ACHN (cell line): ENCODE data around the gene KDM3A.

Experiments
- DNase-seq: peaks from one replicate; pipeline ENCODE4 v3.0.0-alpha.2; 2015
- in situ Hi-C: cut with HindIII; loops from 2 replicates; pipeline ENCODE4 v1.10.0; 2017; ENCODE audit warnings: low sequenced_read_pairs, low pct_ligation_motif_present, low pct_unique_long_range_greater_than_20kb

Gene KDM3A

GRCh38 chr2:86426271-86426670 is 14.9 kb upstream of the KDM3A start:
- no peak for DNase-seq
- in situ Hi-C loops = no loop called here

GRCh38 chr2:86429335-86429734 is 11.8 kb upstream of the KDM3A start:
- DNase-seq = no peak
- in situ Hi-C loops = no loop called here

GRCh38 chr2:86430368-86430767 is 10.8 kb upstream of the KDM3A start:
- in situ Hi-C loops = no loop called here
- no peak for DNase-seq

DNA sequence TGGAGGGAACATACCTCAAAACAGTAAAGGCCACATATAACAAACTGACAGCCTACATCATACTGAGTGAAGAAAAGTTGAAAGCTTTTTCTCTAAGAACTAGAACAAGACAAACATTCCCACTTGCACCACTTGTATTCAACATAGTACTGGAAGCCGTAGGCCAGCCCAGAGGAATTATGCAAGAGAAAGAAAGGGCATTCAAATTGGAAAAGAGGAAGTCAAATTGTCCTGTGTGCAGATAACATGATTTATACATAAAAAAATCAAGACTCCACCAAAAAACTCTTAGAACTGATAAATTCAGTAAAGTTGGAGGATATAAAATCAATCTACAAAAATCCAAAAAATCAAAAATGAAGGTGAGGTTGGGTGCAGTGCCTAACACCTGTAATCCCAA is 8.0 kb upstream of the KDM3A start:
- in situ Hi-C loops = no loop called here

GRCh38 chr2:86434290-86434689 is 6.9 kb upstream of the KDM3A start:
- no peak for DNase-seq
- in situ Hi-C loops = no loop called here

More for the DNA sequence above, 8.0 kb upstream of the KDM3A start:
- no peak for DNase-seq

- in situ Hi-C loops = no loop called here
- DNase-seq = no peak
Measured at GRCh38 chr2:86435531-86435930, 5.6 kb upstream of the KDM3A start.

- DNase-seq = no peak
- in situ Hi-C loops = no loop called here
Measured at GRCh38 chr2:86436328-86436727, 4.8 kb upstream of the KDM3A start.

DNA sequence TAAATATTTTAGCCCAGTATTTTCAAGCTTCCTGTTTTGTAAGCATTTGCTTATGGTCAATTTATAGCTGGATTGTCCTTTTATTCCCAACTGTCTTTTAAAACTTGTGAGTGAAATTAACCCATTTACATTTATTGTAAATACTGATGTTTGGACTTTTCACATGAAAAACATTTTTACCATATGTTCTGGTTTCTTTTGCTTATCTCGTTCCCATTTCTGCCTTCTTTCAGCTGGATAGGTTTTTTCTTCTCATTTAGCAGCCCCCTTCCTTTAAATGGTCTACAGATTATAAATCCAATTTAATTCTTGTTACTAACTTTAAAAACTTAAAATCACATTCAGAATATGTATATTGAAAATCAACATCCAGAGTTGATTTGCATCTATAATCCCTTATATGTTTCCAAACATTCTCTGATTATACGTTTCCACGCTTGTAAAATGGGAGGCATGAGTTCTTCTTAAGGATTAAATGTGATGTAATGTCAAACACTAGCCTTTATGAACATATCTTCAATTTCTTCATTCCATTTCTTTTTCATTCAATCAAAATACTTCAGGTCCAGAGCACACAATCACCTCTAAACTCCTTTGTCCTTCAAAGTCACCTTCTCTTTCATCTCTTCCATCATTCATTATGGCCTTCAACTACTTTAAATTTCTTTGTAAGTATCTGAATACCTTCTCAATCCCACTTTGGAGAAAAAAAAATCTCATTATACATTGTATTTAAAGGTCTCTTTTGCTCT is 1.1 kb upstream of the KDM3A start:
- in situ Hi-C loops = no loop called here
- peak; percentile 3 for DNase-seq

DNA sequence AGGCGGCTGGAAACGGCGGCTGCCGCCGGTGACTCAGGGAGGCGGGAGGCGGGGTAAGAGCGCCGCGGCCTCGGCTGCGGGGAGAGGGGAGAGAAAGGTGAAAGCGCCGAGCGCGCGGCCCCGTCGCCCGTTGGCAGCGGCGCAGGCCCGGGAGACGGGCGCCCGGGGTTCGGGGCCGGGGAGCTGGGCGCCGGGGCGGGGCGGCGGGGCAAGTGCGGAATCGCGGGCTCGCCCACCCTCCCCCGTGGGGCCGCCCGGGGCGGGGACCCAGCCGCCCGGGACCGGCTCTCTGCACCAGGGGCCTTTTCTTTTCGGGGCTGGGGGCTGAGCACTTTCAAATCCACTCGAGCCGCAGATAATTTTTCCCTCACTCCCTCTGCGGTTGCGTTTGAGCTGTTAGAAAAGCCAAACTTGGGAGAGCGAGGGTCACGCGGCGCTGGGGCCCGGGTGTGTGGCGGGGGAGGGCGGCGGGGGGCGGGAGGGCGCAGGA is 266 bp downstream of the KDM3A start:
- DNase-seq = no peak
- in situ Hi-C loops = no loop called here

GRCh38 chr2:86441882-86442641 is 891 bp downstream of the KDM3A start:
- in situ Hi-C loops = no loop called here
- peak; percentile 71 for DNase-seq

DNA sequence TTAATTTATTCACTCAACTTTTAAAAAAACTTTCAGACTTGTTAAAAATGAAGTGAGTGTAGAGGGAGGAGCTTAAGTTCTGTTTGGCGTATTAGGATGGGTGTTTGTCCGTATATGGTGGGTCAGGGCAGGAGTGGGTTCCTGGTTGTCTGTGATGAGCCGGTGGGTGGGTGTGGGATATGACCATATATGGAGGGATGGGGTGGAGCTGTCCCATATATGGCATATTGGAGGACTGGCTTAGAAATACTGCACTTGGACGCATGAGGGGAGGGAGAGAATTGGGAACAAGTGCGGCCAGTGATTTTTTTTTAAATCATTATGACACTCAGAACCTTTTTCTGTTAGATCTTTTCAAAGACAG is 1.5 kb downstream of the KDM3A start:
- DNase-seq = peak; percentile 92
- in situ Hi-C loops = no loop called here

DNA sequence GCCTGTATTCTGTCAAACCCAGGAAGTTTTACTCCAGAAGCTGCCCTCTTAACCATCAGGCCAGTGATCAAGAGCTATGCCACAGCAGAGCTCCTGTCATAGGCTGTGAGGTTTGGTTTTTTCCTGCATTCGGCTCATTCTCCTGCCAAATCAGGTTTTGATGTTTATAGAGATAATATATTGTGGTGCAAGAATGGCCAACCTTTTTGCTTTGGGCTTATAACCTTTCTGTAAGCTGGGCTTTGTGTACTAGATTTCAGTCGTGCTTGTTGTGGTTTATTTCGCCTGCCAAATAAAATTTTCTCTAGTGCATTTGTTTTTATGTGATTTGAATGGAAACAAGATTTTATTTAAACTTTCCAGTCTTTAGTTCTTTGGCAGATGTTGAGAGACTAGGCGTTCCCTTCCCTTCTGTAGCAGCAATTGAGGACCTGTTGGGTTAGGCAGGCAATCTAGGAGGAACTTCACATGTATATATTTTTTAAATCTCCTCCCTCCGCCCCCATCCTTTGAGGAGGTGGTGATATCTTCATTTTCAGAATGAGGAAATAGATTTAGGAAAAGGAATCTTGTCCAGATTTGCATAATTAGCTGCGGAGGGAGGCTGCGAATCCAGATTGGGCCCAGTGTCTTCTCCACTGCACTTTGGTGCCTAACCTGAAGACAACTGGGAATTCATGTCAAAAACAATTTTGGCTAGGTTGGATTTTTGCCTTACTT is 2.6 kb downstream of the KDM3A start:
- DNase-seq = no peak
- in situ Hi-C loops = no loop called here

- no peak for DNase-seq
- in situ Hi-C loops = no loop called here
Measured at GRCh38 chr2:86445436-86445835, 4.3 kb downstream of the KDM3A start.

DNA sequence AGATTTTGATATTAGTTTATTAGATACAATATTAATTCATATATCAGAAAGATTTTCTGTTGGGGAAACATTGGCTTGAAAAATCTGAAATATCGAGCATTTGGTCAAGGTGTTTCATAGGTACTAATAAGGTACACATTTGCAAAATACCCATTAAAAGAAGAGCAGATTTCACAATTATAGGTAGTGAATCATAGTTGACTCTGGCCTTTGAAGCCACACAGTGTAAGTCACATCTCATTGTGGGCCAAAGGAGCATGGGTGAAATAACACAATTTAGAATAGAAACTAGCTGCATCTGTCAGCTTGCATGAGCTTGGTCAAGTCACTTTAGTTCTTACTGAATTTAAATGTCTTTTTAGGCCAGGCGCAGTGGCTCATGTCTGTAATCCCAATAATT is 4.9 kb downstream of the KDM3A start:
- DNase-seq = no peak
- in situ Hi-C loops = no loop called here

- in situ Hi-C loops = no loop called here
- no peak for DNase-seq
Measured at GRCh38 chr2:86453836-86454235, 12.7 kb downstream of the KDM3A start.

- in situ Hi-C loops = no loop called here
- no peak for DNase-seq
Measured at GRCh38 chr2:86454238-86454637, 13.1 kb downstream of the KDM3A start.

- DNase-seq = no peak
- in situ Hi-C loops = no loop called here
Measured at GRCh38 chr2:86455181-86455580, 14.0 kb downstream of the KDM3A start.

DNA sequence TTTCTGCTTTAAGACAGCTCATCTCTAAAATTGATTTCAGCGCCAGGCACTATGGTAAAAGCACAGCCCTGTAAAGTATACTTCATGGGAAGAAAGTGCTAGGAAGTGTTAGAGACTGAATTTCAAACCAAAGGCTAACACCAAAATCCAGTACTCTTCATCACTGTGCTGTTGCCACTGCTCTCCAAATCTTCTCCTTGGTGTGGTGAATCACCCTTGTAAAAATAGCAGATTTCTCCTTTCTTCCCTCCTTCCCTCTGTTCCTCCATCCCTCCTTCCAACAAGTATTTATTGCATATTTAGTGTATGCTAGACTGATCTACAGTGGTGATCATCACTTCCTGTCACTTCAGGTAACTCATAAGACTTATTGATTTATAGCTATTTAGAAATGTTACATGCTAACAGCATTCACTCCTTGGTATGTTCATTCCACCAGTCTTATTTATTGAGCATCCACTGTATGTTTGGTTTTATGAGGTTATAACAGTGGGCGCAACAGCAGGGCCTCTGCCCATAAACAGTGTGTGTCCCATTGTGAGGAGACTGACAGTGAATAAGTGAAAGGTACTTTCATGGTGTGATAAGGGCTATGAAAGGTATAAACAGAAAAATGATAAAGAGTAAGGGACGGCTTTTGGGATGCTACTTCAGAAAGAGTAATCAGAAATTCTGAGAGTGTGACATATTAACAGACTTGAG is 20.0 kb downstream of the KDM3A start:
- DNase-seq = no peak
- in situ Hi-C loops = no loop called here

- no peak for DNase-seq
- in situ Hi-C loops = no loop called here
Measured at GRCh38 chr2:86464652-86465051, 23.5 kb downstream of the KDM3A start.
